ENCODE data around the gene CTNND2. TPM values are rescaled to one million over a fixed set of nuclear protein-coding genes. Genes with fewer than 3 reads are reported as not detected.

Gene CTNND2
- polyA plus RNA-seq, 1 of the 3 experiments (the other 2 are of a cell fraction): not detected

DNA sequence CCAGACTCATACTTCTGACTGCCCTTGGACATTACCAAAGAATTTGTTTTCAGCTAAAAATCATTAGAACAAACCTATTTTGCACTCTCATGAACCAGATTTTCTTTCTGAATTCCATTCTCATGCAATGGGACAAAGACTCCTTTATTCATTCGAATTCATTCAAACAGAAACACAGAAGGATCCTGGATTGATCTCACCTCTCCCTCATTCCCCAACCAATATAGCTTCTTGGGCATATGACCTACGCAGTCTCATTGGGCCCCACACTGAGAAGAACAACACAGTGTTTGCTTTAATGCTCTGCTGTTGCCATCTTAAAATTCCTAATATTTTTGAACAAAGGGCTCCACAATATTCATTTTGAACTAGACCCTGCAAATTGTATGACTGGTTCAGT is 392.4 kb downstream of the CTNND2 start:
- no peaks in the 10 kb centered on the region for H3K9me3 ChIP-seq
- H3K4me3 ChIP-seq (ENCODE audit: low read depth in 2 of 2, low read length in 1 of 2): no peak overlapping the region
- ChIA-PET POLR2A (no interaction called here), CTCF (no interaction called here)
- no peaks in the 10 kb centered on the region for H3K27me3 ChIP-seq (ENCODE audit: insufficient read depth)
- H3K4me2 ChIP-seq: no peak overlapping the region
- TF ChIP-seq, protein P1, sequence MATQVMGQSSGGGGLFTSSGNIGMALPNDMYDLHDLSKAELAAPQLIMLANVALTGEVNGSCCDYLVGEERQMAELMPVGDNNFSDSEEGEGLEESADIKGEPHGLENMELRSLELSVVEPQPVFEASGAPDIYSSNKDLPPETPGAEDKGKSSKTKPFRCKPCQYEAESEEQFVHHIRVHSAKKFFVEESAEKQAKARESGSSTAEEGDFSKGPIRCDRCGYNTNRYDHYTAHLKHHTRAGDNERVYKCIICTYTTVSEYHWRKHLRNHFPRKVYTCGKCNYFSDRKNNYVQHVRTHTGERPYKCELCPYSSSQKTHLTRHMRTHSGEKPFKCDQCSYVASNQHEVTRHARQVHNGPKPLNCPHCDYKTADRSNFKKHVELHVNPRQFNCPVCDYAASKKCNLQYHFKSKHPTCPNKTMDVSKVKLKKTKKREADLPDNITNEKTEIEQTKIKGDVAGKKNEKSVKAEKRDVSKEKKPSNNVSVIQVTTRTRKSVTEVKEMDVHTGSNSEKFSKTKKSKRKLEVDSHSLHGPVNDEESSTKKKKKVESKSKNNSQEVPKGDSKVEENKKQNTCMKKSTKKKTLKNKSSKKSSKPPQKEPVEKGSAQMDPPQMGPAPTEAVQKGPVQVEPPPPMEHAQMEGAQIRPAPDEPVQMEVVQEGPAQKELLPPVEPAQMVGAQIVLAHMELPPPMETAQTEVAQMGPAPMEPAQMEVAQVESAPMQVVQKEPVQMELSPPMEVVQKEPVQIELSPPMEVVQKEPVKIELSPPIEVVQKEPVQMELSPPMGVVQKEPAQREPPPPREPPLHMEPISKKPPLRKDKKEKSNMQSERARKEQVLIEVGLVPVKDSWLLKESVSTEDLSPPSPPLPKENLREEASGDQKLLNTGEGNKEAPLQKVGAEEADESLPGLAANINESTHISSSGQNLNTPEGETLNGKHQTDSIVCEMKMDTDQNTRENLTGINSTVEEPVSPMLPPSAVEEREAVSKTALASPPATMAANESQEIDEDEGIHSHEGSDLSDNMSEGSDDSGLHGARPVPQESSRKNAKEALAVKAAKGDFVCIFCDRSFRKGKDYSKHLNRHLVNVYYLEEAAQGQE (IDR thresholded peaks at IDR 0.05; ENCODE audit: low read depth, low read length): no peak
- no peak for TF ChIP-seq NRF1 (IDR thresholded peaks at IDR 0.05; ENCODE audit: low read depth, low read length)
- TF ChIP-seq EZH2phosphoT487 (IDR thresholded peaks at IDR 0.05; ENCODE audit: borderline replicate concordance, low read depth): no peak
- no peak for TF ChIP-seq FOXM1 (IDR thresholded peaks at IDR 0.05; ENCODE audit: low read depth)
- no peak for TF ChIP-seq TEAD4 (IDR thresholded peaks at IDR 0.05; ENCODE audit: borderline replicate concordance, insufficient read depth)
- TF ChIP-seq, protein P2, sequence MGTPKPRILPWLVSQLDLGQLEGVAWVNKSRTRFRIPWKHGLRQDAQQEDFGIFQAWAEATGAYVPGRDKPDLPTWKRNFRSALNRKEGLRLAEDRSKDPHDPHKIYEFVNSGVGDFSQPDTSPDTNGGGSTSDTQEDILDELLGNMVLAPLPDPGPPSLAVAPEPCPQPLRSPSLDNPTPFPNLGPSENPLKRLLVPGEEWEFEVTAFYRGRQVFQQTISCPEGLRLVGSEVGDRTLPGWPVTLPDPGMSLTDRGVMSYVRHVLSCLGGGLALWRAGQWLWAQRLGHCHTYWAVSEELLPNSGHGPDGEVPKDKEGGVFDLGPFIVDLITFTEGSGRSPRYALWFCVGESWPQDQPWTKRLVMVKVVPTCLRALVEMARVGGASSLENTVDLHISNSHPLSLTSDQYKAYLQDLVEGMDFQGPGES (IDR thresholded peaks at IDR 0.05; ENCODE audit: low read depth, low read length): no peak
- no peak for TF ChIP-seq SMC3 (IDR thresholded peaks at IDR 0.05; ENCODE audit: low read depth, low read length)
- TF ChIP-seq, protein P3, sequence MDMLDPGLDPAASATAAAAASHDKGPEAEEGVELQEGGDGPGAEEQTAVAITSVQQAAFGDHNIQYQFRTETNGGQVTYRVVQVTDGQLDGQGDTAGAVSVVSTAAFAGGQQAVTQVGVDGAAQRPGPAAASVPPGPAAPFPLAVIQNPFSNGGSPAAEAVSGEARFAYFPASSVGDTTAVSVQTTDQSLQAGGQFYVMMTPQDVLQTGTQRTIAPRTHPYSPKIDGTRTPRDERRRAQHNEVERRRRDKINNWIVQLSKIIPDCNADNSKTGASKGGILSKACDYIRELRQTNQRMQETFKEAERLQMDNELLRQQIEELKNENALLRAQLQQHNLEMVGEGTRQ (IDR thresholded peaks at IDR 0.05; ENCODE audit: borderline replicate concordance, low read depth, low read length): no peak
- TF ChIP-seq, protein P4, sequence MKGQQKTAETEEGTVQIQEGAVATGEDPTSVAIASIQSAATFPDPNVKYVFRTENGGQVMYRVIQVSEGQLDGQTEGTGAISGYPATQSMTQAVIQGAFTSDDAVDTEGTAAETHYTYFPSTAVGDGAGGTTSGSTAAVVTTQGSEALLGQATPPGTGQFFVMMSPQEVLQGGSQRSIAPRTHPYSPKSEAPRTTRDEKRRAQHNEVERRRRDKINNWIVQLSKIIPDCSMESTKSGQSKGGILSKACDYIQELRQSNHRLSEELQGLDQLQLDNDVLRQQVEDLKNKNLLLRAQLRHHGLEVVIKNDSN (IDR thresholded peaks at IDR 0.05; ENCODE audit: borderline replicate concordance, low read depth): no peak
- no peak for TF ChIP-seq NFIC (IDR thresholded peaks at IDR 0.05; ENCODE audit: borderline replicate concordance)
- no peak for TF ChIP-seq GATA2 (CRISPR knock-in tag; IDR thresholded peaks at IDR 0.05)
- no peak for TF ChIP-seq EP300 (IDR thresholded peaks at IDR 0.05; ENCODE audit: borderline replicate concordance in 1 of 2, low read depth in 1 of 2, low read length in 1 of 2)
- TF ChIP-seq MXI1 (IDR thresholded peaks at IDR 0.05; ENCODE audit: low read depth, low read length): no peak
- no peak for TF ChIP-seq TAF1 (IDR thresholded peaks at IDR 0.05; ENCODE audit: borderline replicate concordance, low read depth, low read length)
- no peak overlapping the region for H2AFZ ChIP-seq (ENCODE audit: low read depth)
- H3K4me1 ChIP-seq (ENCODE audit: control insufficient read depth in 1 of 2, insufficient read depth in 2 of 2, low read depth in 1 of 2, low read length in 1 of 2): no peaks in the 10 kb centered on the region
- H3K27ac ChIP-seq (ENCODE audit: low read depth in 2 of 2, low read length in 1 of 2): no peak overlapping the region
- no peaks in the 10 kb centered on the region for H3K36me3 ChIP-seq (replicated peaks in 1 of 2; ENCODE audit: control insufficient read depth in 1 of 2, insufficient read depth in 2 of 2, low read length in 1 of 2)
- H4K20me1 ChIP-seq (ENCODE audit: insufficient read depth): no peaks in the 10 kb centered on the region
- WGBS (ENCODE audit: low lambda C conversion rate): 24% methylated on average over 2 of the region's 2 CpGs
- H3F3A ChIP-seq (replicated peaks; ENCODE audit: insufficient read depth): no peaks in the 10 kb centered on the region
- no peaks in the 10 kb centered on the region for H3K79me2 ChIP-seq (ENCODE audit: insufficient read depth)
- no peaks in the 10 kb centered on the region for H3K9me2 ChIP-seq
- DNase-seq: no peak
- H3K9ac ChIP-seq: no peak overlapping the region

Measured in SK-N-SH (cell line).